ENCODE data around the gene PXT1.

GRCh38 chr6:36368921-36369865 is 73.5 kb downstream of the PXT1 start:
- TF ChIP-seq POLR2A (IDR thresholded peaks at IDR 0.05): no peak
- TF ChIP-seq, protein P1, sequence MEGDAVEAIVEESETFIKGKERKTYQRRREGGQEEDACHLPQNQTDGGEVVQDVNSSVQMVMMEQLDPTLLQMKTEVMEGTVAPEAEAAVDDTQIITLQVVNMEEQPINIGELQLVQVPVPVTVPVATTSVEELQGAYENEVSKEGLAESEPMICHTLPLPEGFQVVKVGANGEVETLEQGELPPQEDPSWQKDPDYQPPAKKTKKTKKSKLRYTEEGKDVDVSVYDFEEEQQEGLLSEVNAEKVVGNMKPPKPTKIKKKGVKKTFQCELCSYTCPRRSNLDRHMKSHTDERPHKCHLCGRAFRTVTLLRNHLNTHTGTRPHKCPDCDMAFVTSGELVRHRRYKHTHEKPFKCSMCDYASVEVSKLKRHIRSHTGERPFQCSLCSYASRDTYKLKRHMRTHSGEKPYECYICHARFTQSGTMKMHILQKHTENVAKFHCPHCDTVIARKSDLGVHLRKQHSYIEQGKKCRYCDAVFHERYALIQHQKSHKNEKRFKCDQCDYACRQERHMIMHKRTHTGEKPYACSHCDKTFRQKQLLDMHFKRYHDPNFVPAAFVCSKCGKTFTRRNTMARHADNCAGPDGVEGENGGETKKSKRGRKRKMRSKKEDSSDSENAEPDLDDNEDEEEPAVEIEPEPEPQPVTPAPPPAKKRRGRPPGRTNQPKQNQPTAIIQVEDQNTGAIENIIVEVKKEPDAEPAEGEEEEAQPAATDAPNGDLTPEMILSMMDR (IDR thresholded peaks at IDR 0.05): no peak
- TF ChIP-seq POLR2AphosphoS5 (IDR thresholded peaks at IDR 0.05; ENCODE audit: insufficient read depth in 1 of 2, low read depth in 1 of 2): no peak

Data from vagina (tissue), 2 donors.